H1 (cell line): ENCODE data around the gene TRIM65. TPM values are rescaled to one million over a fixed set of nuclear protein-coding genes. Genes with fewer than 3 reads are reported as not detected.

Experiments used
- CTCF ChIA-PET: fragments of 300-600 bp; sonication (Branson Sonifier 250); formaldehyde crosslinking; loops from one replicate; lab custom pipeline; 2021; ENCODE audit not compliant: partially characterized antibody; lab: Charles Lee
- POLR2A ChIA-PET: fragments of 300-600 bp; sonication (Branson Sonifier 250); formaldehyde crosslinking; loops from one replicate; lab custom pipeline; 2021; ENCODE audit warnings: inconsistent platforms; ENCODE audit not compliant: partially characterized antibody; lab: Charles Lee
- DNase-seq, 2 experiments: peaks; one replicate each; pipeline versions ENCODE4 v3.0.0 to v3.0.0-alpha.2; 2010 to 2022; ENCODE audit warnings: low spot score in 2 of 2, low read depth in 1 of 2, mixed read lengths in 1 of 2
- FAIRE-seq: peaks from 2 replicates; lab custom pipeline; 2011; peaks lifted over from hg19 to GRCh38; lab: Jason Lieb, UNC
- H2AFZ ChIP-seq: 2 replicates; pipeline ENCODE4 v1.8.1; 2012; ENCODE audit warnings: low read length, inconsistent platforms
- H2AK5ac ChIP-seq: 2 replicates; pipeline ENCODE4 v1.6.1; 2013; ENCODE audit warnings: low read depth, low read length
- H2BK120ac ChIP-seq: replicated peaks from 2 replicates; pipeline ENCODE3; 2013; ENCODE audit warnings: low read depth, low read length, inconsistent platforms
- H2BK12ac ChIP-seq: 2 replicates; pipeline ENCODE4 v1.6.1; 2013; ENCODE audit warnings: low read depth, low read length
- H2BK15ac ChIP-seq: 2 replicates; pipeline ENCODE4 v1.6.1; 2013; ENCODE audit warnings: low read length
- H2BK20ac ChIP-seq: 2 replicates; pipeline ENCODE4 v1.6.1; 2013; ENCODE audit warnings: low read length
- H2BK5ac ChIP-seq: 2 replicates; pipeline ENCODE4 v1.6.1; 2013; ENCODE audit warnings: low read depth, low read length
- H3K14ac ChIP-seq: 2 replicates; pipeline ENCODE4 v1.6.1; 2013; ENCODE audit warnings: inconsistent platforms; ENCODE audit not compliant: insufficient read length
- H3K18ac ChIP-seq: 2 replicates; pipeline ENCODE4 v1.6.1; 2013; ENCODE audit warnings: low read length; ENCODE audit errors: extremely low read depth
- H3K23ac ChIP-seq: 2 replicates; pipeline ENCODE4 v1.6.1; 2013; ENCODE audit warnings: inconsistent platforms; ENCODE audit not compliant: insufficient read length
- H3K23me2 ChIP-seq: 2 replicates; pipeline ENCODE4 v1.6.1; 2013; ENCODE audit warnings: low read depth, low read length
- H3K27ac ChIP-seq: 2 replicates; pipeline ENCODE4 v1.6.1; 2011; ENCODE audit warnings: low read depth, low read length, inconsistent platforms
- H3K27me3 ChIP-seq, 4 experiments: replicated peaks in 1 of 4; 1 replicate in 1 of 4; 2 replicates in 3 of 4; pipeline versions ENCODE4 v1.6.1 to v1.8.1; 2011 to 2013; ENCODE audit warnings: low read length in 3 of 4, mild to moderate bottlenecking in 3 of 4, inconsistent platforms in 2 of 4, mixed read lengths in 2 of 4, moderate library complexity in 1 of 4; ENCODE audit not compliant: control insufficient read depth in 3 of 4, insufficient read depth in 3 of 4; ENCODE audit errors: extremely low read depth in 1 of 4
- H3K36me3 ChIP-seq, 4 experiments: 2 replicates each; pipeline versions ENCODE4 v1.6.1 to v1.8.1; 2011 to 2013; ENCODE audit warnings: mild to moderate bottlenecking in 4 of 4, low read length in 3 of 4, moderate library complexity in 2 of 4, control low read depth in 1 of 4, inconsistent platforms in 1 of 4; ENCODE audit not compliant: insufficient read depth in 4 of 4, control insufficient read depth in 2 of 4
- H3K4ac ChIP-seq: replicated peaks from 2 replicates; pipeline ENCODE3; 2013; ENCODE audit warnings: low read length, low read depth, mixed read lengths, inconsistent platforms; ENCODE audit not compliant: insufficient read length
- H3K4me1 ChIP-seq, 4 experiments: replicated peaks in 1 of 4; 1 replicate in 1 of 4; 2 replicates in 3 of 4; pipeline versions ENCODE4 v1.6.1 to v1.8.1; 2011 to 2013; ENCODE audit warnings: low read length in 3 of 4, inconsistent platforms in 2 of 4, mixed read lengths in 1 of 4; ENCODE audit not compliant: insufficient read depth in 4 of 4, control insufficient read depth in 3 of 4
- H3K4me2 ChIP-seq, 2 experiments: 2 replicates each; pipeline versions ENCODE4 v1.6.1 to v1.8.1; 2011 to 2013; ENCODE audit warnings: low read depth in 2 of 2, low read length in 2 of 2, control low read depth in 1 of 2, inconsistent platforms in 1 of 2, mild to moderate bottlenecking in 1 of 2; ENCODE audit not compliant: insufficient read depth in 1 of 2
- H3K4me3 ChIP-seq, 4 experiments: fragments of 200-600, 300-600 bp in 1 of 4; sonication (generic), shearing (Covaris generic), sonication (Bioruptor Twin) in 1 of 4; 2 replicates each; pipeline versions ENCODE4 v1.5.1 to v1.8.1; 2011 to 2016; ENCODE audit warnings: low read length in 4 of 4, low read depth in 3 of 4, control low read depth in 2 of 4, inconsistent platforms in 2 of 4, mild to moderate bottlenecking in 2 of 4, mixed read lengths in 1 of 4, moderate library complexity in 1 of 4; ENCODE audit not compliant: insufficient read depth in 2 of 4; ENCODE audit errors: extremely low read depth in 1 of 4
- H3K56ac ChIP-seq: replicated peaks from 2 replicates; pipeline ENCODE3; 2013; ENCODE audit warnings: low read depth, mild to moderate bottlenecking, mixed read lengths, low read length, inconsistent platforms; ENCODE audit not compliant: insufficient read length
- H3K79me1 ChIP-seq: 2 replicates; pipeline ENCODE4 v1.6.1; 2013; ENCODE audit warnings: low read depth, low read length, control low read depth
- H3K79me2 ChIP-seq, 2 experiments: 2 replicates each; pipeline versions ENCODE4 v1.6.1 to v1.8.1; 2012 to 2013; ENCODE audit warnings: low read length in 2 of 2, mild to moderate bottlenecking in 2 of 2, inconsistent platforms in 1 of 2; ENCODE audit not compliant: insufficient read depth in 2 of 2, control insufficient read depth in 1 of 2
- H3K9ac ChIP-seq, 4 experiments: replicated peaks in 1 of 4; 1 replicate in 1 of 4; 2 replicates in 3 of 4; pipeline versions ENCODE4 v1.6.1 to v1.8.1; 2011 to 2013; ENCODE audit warnings: low read depth in 3 of 4, low read length in 3 of 4, control low read depth in 2 of 4, mild to moderate bottlenecking in 2 of 4, moderate library complexity in 2 of 4, inconsistent platforms in 1 of 4; ENCODE audit errors: extremely low read depth in 1 of 4
- H3K9me3 ChIP-seq, 2 experiments: 2 replicates each; pipeline versions ENCODE4 v1.6.1 to v1.8.1; 2012 to 2013; ENCODE audit warnings: mild to moderate bottlenecking in 2 of 2, moderate library complexity in 2 of 2, control low read depth in 1 of 2, inconsistent platforms in 1 of 2, low read depth in 1 of 2, low read length in 1 of 2, mixed read lengths in 1 of 2; ENCODE audit not compliant: insufficient read depth in 2 of 2
- H4K20me1 ChIP-seq, 2 experiments: replicated peaks in 1 of 2; 2 replicates each; pipeline versions ENCODE3 to v1.8.1; 2011 to 2013; ENCODE audit warnings: inconsistent platforms in 2 of 2, low read length in 2 of 2, mild to moderate bottlenecking in 1 of 2; ENCODE audit not compliant: insufficient read depth in 2 of 2, control insufficient read depth in 1 of 2
- H4K5ac ChIP-seq: 2 replicates; pipeline ENCODE4 v1.6.1; 2013; ENCODE audit warnings: low read length, low read depth, mixed read lengths, inconsistent platforms; ENCODE audit not compliant: insufficient read length
- H4K8ac ChIP-seq: 2 replicates; pipeline ENCODE4 v1.8.0; 2013; ENCODE audit warnings: mild to moderate bottlenecking, moderate library complexity, low read length, inconsistent platforms; ENCODE audit not compliant: insufficient read depth; ENCODE audit errors: extremely low read depth
- H4K91ac ChIP-seq: replicated peaks from 2 replicates; pipeline ENCODE3; 2013; ENCODE audit warnings: low read length, mixed read lengths, inconsistent platforms; ENCODE audit not compliant: insufficient read length
- CBX5 ChIP-seq: fragments of 300-800, 300-1000 bp; sonication (generic); IDR thresholded peaks from 2 replicates; pipeline ENCODE4 v1.7.1; 2016; ENCODE audit warnings: antibody characterized with exemption, low read length, low read depth
- CREB1 ChIP-seq: IDR thresholded peaks from 2 replicates; pipeline ENCODE4 v1.6.1; 2012; ENCODE audit warnings: inconsistent platforms
- HDAC2 ChIP-seq, 2 experiments: fragments of 300-600 bp in 1 of 2; sonication (generic) in 1 of 2; IDR thresholded peaks; 2 replicates each; pipeline ENCODE4 v1.6.1; 2011 to 2012; ENCODE audit warnings: low read depth in 2 of 2, low read length in 2 of 2, mild to moderate bottlenecking in 2 of 2, moderate library complexity in 2 of 2, borderline replicate concordance in 1 of 2, inconsistent platforms in 1 of 2
- MAFK ChIP-seq: IDR thresholded peaks from 2 replicates; pipeline ENCODE4 v1.6.1; 2012; ENCODE audit warnings: low read depth, mild to moderate bottlenecking, improper control_type of control experiment, low read length
- NANOG ChIP-seq: IDR thresholded peaks from 2 replicates; pipeline ENCODE4 v1.6.1; 2011; ENCODE audit warnings: low read length, low read depth, mild to moderate bottlenecking, inconsistent platforms; ENCODE audit not compliant: insufficient read depth, poor library complexity, severe bottlenecking
- POLR2AphosphoS5 ChIP-seq: IDR thresholded peaks from 2 replicates; pipeline ENCODE4 v1.6.1; 2011; ENCODE audit warnings: low read depth, low read length
- SUZ12 ChIP-seq: fragments of 200-600 bp; sonication (generic); IDR thresholded peaks from 2 replicates; pipeline ENCODE4 v1.6.1; 2012; ENCODE audit warnings: mild to moderate bottlenecking, inconsistent platforms, low read length, moderate library complexity, mixed read lengths
- TCF12 ChIP-seq: IDR thresholded peaks from 2 replicates; pipeline ENCODE4 v1.6.1; 2011; ENCODE audit warnings: low read depth, mild to moderate bottlenecking, low read length
- WGBS, 2 experiments: shearing (Covaris generic) in 1 of 2; methylation state at CpG; one replicate each; pipeline versions ENCODE4 v1.1.6 to v1.1.7; 2013 to 2015; ENCODE audit warnings: low lambda C conversion rate in 2 of 2, mixed read lengths in 2 of 2, inconsistent platforms in 1 of 2, low coverage in 1 of 2, missing lambda C conversion rate in 1 of 2; ENCODE audit not compliant: insufficient replicate concordance in 2 of 2, insufficient coverage in 1 of 2, insufficient read length in 1 of 2; ENCODE audit errors: extremely low coverage in 1 of 2, missing lambda C conversion rate in 1 of 2; 5-methylcytosine and 5-hydroxymethylcytosine counted together
- polyA plus RNA-seq, 7 experiments: library from polyadenylated mRNA; depleted of rRNA in 3 of 7; stranded (reverse) in 5 of 7; unstranded in 2 of 7; fragments of >200 nt in 5 of 7; fragments of 200-250 nt in 2 of 7; gene quantifications; 1 replicate in 5 of 7; 2 replicates in 1 of 7; 4 replicates in 1 of 7; pipeline versions ENCODE4 v1.2.1 to v1.2.3, GENCODE V29; 2011 to 2013; ENCODE audit warnings: missing spikeins in 2 of 7, mixed read lengths in 2 of 7
- total RNA-seq: library from RNA; stranded (reverse); fragmentation: NEBNext Ultra II Directional; extraction: Animal tissue kit (Norgen Biotek cat#: 25700); gene quantifications from 2 replicates; pipeline ENCODE4 v1.2.1, GENCODE V29; 2021
- TF ChIP-seq, protein P1 (sequence below), 3 experiments: IDR thresholded peaks; 1 replicate in 2 of 3; 2 replicates in 1 of 3; pipeline versions ENCODE4 v1.5.1 to v1.6.1; 2011; ENCODE audit warnings: low read length in 3 of 3, mild to moderate bottlenecking in 3 of 3, inconsistent platforms in 2 of 3, low read depth in 1 of 3, moderate library complexity in 1 of 3; ENCODE audit not compliant: insufficient read depth in 1 of 3; ENCODE audit errors: control extremely low read depth in 1 of 3

Gene TRIM65
- total and polyA plus RNA-seq, 2 of the 8 experiments (the other 6 are each of a cell fraction or from before 2014, with no cell fraction given), result 21.2 to 48.6 TPM

- Histone ChIP-seq H4K91ac (no peak overlapping the region), H4K8ac (no peak overlapping the region), H3K79me1 (no peaks in the 10 kb centered on the region), H3K4me3 (no peak overlapping the region), H2BK120ac (no peak overlapping the region), H2BK12ac (no peak overlapping the region), H3K23me2 (peaks cover 14% of the 10 kb centered on the region; the same call in 1 of the 2 replicates), H2AFZ (no peak overlapping the region), H3K56ac (no peak overlapping the region), H3K36me3 (no peaks in the 10 kb centered on the region), H3K9ac (no peak overlapping the region), H3K23ac (no peak overlapping the region), H3K27ac (no peak overlapping the region), H3K4me2 (no peak overlapping the region), H3K79me2 (no peaks in the 10 kb centered on the region), H3K4ac (no peak overlapping the region), H4K20me1 (no peaks in the 10 kb centered on the region), H3K4me1 (peaks cover 0 to 26% (median 13%) of the 10 kb centered on the region in 4 experiments; a peak in 6 of 7 replicates), H2AK5ac (no peak overlapping the region), H2BK20ac (no peak overlapping the region), H2BK5ac (no peak overlapping the region), H2BK15ac (no peak overlapping the region), H3K14ac (no peak overlapping the region), H4K5ac (no peak overlapping the region), H3K9me3 (no peaks in the 10 kb centered on the region), H3K18ac (no peak overlapping the region), H3K27me3 (peaks cover 10 to 26% (median 20%) of the 10 kb centered on the region in 4 experiments; a peak in 6 of 7 replicates)
- FAIRE-seq (no peak), DNase-seq (no peak)
- ChIA-PET POLR2A (interaction anchor here (1.0 to 12.1 kb wide), 6 partner anchors 12 to 98 kb away, joined by 3 to 143 read pairs (median 3); partner anchors contain the start of genes TRIM65 and WBP2), CTCF (interaction anchor here (0.6 to 11.3 kb wide), 8 partner anchors 12 to 516 kb away, joined by 3 to 157 read pairs (median 4); partner anchors contain the start of genes CDK3, TRIM65 and WBP2)
- WGBS, 2 experiments, result 87% methylated on average over 11 of the region's 11 CpGs; no CpG with 5 or more reads in 1 of the 2 experiments
- TF ChIP-seq NANOG (no peak), CBX5 (no peak), MAFK (no peak), TCF12 (no peak), POLR2AphosphoS5 (no peak), HDAC2 (IDR thresholded peaks at IDR 0.05; ENCODE audit: borderline replicate concordance in 1 of 2, low read depth in 2 of 2, low read length in 2 of 2) (no peak), SUZ12 (no peak), CREB1 (no peak)
- TF ChIP-seq, protein P1, sequence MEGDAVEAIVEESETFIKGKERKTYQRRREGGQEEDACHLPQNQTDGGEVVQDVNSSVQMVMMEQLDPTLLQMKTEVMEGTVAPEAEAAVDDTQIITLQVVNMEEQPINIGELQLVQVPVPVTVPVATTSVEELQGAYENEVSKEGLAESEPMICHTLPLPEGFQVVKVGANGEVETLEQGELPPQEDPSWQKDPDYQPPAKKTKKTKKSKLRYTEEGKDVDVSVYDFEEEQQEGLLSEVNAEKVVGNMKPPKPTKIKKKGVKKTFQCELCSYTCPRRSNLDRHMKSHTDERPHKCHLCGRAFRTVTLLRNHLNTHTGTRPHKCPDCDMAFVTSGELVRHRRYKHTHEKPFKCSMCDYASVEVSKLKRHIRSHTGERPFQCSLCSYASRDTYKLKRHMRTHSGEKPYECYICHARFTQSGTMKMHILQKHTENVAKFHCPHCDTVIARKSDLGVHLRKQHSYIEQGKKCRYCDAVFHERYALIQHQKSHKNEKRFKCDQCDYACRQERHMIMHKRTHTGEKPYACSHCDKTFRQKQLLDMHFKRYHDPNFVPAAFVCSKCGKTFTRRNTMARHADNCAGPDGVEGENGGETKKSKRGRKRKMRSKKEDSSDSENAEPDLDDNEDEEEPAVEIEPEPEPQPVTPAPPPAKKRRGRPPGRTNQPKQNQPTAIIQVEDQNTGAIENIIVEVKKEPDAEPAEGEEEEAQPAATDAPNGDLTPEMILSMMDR (IDR thresholded peaks at IDR 0.05; ENCODE audit: control extremely low read depth in 1 of 3, insufficient read depth in 1 of 3, low read depth in 1 of 3, low read length in 3 of 3), result no peak
These were observed 23.0 kb downstream of the TRIM65 start for GRCh38 chr17:75873587-75874322.
